ENCODE results near the gene TAF1L.
"Not testable (repeated sequence)": the region's sequence is repeated elsewhere in the genome, so short reads cannot be mapped to it uniquely, and the experiment has no call there.

Gene TAF1L, protein sequence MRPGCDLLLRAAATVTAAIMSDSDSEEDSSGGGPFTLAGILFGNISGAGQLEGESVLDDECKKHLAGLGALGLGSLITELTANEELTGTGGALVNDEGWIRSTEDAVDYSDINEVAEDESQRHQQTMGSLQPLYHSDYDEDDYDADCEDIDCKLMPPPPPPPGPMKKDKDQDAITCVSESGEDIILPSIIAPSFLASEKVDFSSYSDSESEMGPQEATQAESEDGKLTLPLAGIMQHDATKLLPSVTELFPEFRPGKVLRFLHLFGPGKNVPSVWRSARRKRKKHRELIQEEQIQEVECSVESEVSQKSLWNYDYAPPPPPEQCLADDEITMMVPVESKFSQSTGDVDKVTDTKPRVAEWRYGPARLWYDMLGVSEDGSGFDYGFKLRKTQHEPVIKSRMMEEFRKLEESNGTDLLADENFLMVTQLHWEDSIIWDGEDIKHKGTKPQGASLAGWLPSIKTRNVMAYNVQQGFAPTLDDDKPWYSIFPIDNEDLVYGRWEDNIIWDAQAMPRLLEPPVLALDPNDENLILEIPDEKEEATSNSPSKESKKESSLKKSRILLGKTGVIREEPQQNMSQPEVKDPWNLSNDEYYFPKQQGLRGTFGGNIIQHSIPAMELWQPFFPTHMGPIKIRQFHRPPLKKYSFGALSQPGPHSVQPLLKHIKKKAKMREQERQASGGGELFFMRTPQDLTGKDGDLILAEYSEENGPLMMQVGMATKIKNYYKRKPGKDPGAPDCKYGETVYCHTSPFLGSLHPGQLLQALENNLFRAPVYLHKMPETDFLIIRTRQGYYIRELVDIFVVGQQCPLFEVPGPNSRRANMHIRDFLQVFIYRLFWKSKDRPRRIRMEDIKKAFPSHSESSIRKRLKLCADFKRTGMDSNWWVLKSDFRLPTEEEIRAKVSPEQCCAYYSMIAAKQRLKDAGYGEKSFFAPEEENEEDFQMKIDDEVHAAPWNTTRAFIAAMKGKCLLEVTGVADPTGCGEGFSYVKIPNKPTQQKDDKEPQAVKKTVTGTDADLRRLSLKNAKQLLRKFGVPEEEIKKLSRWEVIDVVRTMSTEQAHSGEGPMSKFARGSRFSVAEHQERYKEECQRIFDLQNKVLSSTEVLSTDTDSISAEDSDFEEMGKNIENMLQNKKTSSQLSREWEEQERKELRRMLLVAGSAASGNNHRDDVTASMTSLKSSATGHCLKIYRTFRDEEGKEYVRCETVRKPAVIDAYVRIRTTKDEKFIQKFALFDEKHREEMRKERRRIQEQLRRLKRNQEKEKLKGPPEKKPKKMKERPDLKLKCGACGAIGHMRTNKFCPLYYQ (N-terminal part only)

GRCh38 chr9:32635362-32635761 is at the start of gene TAF1L:
TSS of gene TAF1L (minus strand) at chr9:32635669. CDS start at chr9:32635579, 90 bp downstream.
- no peak for DNase-seq

GRCh38 chr9:32681751-32682150 is 46.3 kb upstream of the TAF1L start:
- DNase-seq, result no peak

- DNase-seq, result no peak
These were observed 42.5 kb upstream of the TAF1L start for GRCh38 chr9:32677931-32678330.

DNA sequence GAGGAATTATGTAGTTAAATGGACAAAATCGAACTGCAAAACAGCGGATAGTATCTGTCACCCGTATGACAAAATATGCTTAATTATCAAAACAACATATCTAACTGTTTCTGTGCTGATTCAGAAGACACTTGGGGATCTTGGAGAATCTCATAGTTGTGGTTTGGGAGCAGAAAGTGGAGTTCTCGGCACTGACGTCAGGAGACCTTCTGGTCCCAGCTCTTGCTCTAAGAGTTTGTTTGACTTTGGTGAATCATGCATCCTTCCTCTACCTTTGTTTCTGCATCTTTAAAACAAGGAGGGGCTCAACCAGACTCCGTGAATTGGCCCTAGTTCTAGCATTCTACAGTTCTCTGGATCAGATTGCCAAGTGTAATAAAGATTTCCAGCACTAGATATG is 37.0 kb upstream of the TAF1L start:
- no peak for DNase-seq

DNA sequence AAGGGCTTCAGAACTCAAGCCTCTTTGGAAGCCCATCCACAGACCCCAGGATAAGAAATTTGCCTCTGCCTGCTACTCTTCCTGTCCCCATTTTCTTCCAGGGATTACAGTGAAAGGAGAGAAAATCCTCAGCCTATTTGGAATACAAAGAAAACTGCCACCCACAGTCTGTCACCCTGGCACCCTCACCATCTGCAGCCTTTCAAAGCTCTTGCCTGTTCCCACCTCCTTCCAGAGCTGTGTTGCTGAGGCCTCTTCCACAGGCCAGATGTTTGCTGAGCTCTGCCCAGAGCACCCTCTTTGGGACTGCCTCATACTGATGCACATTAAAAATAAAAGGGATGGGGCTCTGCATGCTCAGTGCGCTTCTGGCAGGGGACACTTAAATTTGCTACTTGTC is 35.9 kb upstream of the TAF1L start:
- no peak for DNase-seq

DNA sequence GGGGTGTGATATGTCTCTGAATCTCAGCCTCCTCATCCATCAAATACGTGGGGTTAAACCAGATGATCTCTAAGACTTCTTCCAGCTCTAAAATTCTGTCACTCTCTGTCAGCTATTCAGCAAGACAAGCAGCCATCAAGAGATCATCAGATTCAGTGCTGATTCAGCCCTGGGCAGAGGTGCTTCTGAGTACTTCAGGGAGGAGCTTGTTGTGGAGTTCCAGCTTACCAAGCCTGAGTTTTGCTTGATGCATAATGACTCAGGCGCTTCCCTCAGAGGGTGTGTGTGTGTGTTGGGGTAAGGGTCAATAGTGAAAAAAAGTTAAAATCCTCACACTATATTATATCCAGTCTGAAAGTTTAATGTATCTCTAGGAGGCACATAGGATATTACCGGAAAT is 29.6 kb upstream of the TAF1L start:
- peak; percentile 15 for DNase-seq

DNA sequence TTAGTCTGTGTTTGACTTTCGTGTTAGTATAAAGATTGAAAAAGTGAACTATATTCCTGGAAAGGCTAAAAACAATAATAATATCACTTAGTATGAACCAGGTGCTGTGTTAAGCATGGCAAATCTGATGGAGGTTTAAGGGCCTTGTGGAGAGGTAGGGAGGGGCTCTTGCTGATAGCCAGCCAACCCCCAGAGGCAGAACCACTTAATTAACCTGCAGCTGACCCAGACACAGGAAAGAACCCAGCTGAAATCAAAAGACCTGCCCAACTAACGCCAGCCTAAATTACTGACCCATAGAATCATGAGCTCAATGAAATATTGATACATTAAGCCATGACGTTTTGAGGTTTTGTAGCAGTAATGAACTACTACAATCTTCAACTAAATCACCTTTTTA is 28.3 kb upstream of the TAF1L start:
- peak; percentile 41 for DNase-seq

- DNase-seq, result no peak
These were observed 12.2 kb upstream of the TAF1L start for GRCh38 chr9:32647671-32648070.

DNA sequence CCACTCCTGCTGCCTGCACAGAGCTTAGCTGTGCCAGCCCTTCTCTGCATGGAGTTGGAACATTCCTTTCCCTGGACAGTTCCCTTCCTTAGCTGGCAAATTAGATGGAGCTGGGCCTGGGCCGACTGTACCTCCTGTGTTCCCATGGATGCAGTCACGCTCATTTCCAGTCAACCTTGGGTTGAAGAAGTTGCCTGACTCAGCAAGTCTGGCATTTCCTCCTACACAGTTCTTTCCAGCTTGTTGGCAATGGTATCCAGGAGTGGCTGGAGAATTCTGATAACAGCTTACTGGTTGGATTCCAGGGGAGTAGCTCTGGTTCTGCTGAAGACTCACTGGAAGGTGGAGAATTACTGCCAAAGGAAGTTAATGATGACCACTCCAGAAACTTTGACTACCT is 9.2 kb upstream of the TAF1L start:
- no peak for DNase-seq

- DNase-seq, result not testable (repeated sequence)
These were observed 2.3 kb downstream of the TAF1L start for GRCh38 chr9:32633151-32633550.

GRCh38 chr9:32631991-32632390 is 3.5 kb downstream of the TAF1L start:
- no peak for DNase-seq

DNA sequence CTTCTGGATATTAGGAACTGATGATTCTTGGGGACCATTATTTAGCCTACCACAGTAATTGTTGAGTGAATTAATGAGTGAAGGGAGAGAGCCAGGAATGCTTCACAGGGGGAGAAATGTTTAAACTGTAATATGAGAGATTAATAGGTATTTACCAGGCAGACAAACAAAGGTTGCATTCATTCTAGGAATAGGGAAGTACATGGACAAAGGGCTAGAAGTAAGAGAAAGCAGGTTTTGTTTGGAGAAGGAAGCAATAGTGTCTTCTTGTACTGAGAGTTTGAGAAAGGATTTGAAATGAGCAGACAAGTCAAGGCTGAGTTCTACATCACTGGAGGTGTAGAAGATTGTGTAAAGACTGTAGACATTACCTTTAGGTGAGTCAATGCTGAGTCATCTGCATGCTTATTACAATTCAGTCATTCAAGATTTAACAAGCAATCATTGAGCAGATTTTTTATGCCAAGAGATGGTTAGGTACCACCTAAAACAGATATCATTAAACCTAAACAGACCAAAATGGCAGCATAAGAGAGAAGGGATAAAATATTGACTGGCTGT is 8.0 kb downstream of the TAF1L start:
- DNase-seq, result no peak

DNA sequence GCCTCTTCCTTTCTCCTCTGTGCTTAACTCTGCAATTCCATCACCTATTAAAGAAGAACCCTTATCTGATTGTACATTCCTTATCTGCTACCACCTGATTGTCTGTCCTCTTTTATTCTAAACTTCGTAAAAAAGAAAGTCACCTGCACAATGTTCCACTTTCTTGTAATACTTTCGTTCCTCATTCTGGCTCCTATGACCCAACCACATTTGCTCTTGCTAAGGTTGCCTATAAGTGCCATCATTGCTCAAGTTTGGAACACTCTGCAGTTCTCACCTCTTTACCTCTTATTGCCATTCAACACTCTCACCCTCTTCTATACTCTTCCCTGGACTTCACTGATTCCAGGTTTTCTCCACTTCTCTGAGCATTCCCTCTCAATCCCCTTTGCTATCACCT is 10.1 kb downstream of the TAF1L start:
- DNase-seq, result no peak

DNA sequence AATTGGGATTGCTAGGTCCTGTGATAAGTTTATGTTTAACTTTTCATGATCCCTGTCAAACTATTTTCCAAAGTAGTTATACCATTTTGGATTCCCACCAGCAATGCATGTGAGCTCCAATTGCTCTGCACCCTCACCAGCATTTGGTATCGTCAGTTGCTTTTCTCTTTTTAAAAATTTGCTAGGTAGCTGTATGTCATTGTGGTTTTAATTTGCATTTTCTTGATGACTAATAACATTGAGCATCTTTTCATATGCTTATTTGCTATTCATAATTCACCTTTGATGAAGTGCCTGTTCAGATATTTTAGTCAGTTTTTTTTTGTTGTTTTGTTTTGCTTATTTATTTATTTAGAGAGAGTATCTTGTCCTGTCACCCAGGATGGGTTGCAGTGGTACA is 12.5 kb downstream of the TAF1L start:
- no peak for DNase-seq

DNA sequence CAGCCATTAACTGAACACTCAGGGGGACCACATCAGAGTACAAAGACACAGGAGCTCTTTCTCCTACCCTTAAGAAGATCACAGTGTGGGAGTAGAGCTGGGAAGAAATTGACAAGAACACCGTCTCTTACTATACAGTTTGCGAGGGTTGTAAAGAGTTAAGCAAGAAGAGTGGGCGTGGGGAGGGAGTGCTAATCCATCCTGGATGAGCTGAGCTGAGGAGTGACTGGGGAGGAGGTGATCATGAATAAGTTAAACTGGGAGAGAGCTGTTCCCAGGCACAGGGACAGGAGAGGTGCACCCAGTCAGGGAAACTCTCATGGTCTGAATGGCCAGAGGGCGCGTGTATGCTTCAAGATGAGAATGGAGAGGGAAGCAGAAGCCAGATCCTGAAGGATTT is 17.2 kb downstream of the TAF1L start:
- no peak for DNase-seq

DNA sequence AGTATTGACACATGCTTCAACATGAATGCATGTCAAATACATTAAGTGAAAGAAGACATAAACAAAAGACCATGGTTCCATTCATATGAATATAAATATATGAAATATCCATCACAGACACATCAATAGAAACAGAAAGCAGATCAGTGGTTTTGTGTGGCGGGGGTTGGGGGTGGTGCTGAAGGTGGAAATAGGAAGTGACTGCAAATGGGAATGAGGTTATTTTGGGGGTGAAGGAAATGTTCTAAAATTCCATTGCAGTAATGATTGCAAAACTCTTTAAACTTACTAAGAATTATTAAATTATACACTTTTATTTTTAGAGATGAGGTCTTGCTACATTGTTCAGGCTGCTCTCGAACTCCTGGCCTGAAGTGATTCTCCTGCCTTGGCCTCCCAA is 28.7 kb downstream of the TAF1L start:
- no peak for DNase-seq

- no peak for DNase-seq
These were observed 31.3 kb downstream of the TAF1L start for GRCh38 chr9:32603914-32604852.

DNA sequence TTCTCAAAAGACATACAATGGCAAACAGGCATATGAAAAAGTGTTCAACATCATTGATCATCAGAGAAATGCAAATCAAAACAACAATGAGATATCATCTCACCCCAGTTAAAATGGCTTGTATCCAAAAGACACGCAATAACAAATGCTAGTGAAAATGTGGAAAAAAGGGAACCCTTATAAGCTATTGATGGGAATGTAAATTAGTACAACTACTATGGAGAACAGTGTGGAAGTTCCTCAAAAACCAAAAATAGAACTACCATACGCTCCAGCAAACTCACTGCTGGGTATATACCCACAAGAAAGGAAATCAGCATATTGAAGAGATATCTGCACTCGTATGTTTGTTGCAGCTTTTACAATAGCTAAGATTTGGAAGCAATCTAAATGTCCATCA is 36.4 kb downstream of the TAF1L start:
- DNase-seq, result not testable (repeated sequence)

- DNase-seq, result no peak
These were observed 38.5 kb downstream of the TAF1L start for GRCh38 chr9:32596936-32597335.

GRCh38 chr9:32596096-32596865 is 39.2 kb downstream of the TAF1L start:
- DNase-seq, result no peak

DNA sequence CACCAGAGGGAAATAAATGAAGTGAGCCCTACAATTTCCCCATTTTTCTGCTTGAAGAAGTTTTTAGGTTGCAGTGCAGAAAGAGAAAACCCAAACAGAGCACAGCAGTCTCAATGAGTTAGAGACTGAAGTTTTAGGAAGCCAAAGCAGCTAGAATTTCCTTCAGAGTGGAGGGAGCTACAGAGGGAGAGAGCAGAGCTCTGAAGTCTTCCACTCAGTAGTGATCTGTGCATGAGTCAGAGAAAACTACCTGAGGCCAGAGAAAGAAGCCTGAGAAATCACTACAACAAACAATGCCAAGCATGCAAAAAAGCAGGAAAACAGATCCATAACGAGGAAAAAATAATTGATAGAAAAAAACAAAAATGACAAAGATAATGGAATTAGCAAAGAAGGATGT is 44.6 kb downstream of the TAF1L start:
- DNase-seq, result no peak
